CD4-positive, alpha-beta T cell (primary cell): Measurements from ENCODE around the gene LBP. TPM values are rescaled to one million over a fixed set of nuclear protein-coding genes. Genes with fewer than 3 reads are reported as not detected.

Experiments used
- ATAC-seq: fragments of 200-7000 bp; cut with Tn5 transposase; one replicate; pipeline ENCODE4 v1.10.0; 2022; ENCODE audit warnings: mild to moderate bottlenecking; ENCODE audit not compliant: poor library complexity
- CTCF ChIA-PET: fragments of 350-600 bp; sonication (Branson Sonifier 250); formaldehyde crosslinking; loops from one replicate; lab custom pipeline; 2021; ENCODE audit warnings: antibody characterized with exemption, inconsistent platforms; lab: Charles Lee
- POLR2A ChIA-PET: fragments of 350-600 bp; sonication (Branson Sonifier 250); formaldehyde crosslinking; loops from one replicate; lab custom pipeline; 2021; ENCODE audit warnings: antibody characterized with exemption, inconsistent platforms; lab: Charles Lee
- DNase-seq, 14 experiments: peaks; one replicate each; pipeline ENCODE4 v3.0.0-alpha.2; 2013 to 2020; ENCODE audit warnings: mixed read lengths in 2 of 14
- H3K27ac ChIP-seq, 2 donors: one replicate each; pipeline versions ENCODE4 v1.5.1 to v1.7.0; 2013; ENCODE audit warnings: low read length in 2 of 2, low read depth in 1 of 2, mild to moderate bottlenecking in 1 of 2
- H3K27me3 ChIP-seq, 2 experiments: 1 replicate in 1 of 2; 2 replicates in 1 of 2; pipeline versions ENCODE4 v1.6.1 to v1.7.0; 2013; ENCODE audit warnings: low read length in 2 of 2, control low read depth in 1 of 2, mild to moderate bottlenecking in 1 of 2, moderate library complexity in 1 of 2; ENCODE audit not compliant: insufficient read depth in 2 of 2, control insufficient read depth in 1 of 2
- H3K36me3 ChIP-seq: one replicate; pipeline ENCODE4 v1.6.1; 2013; ENCODE audit warnings: low read length, control low read depth; ENCODE audit not compliant: insufficient read depth
- H3K4me1 ChIP-seq: one replicate; pipeline ENCODE4 v1.6.1; 2013; ENCODE audit warnings: low read length, control low read depth; ENCODE audit not compliant: insufficient read depth
- H3K4me3 ChIP-seq: one replicate; pipeline ENCODE4 v1.5.1; 2013; ENCODE audit warnings: mild to moderate bottlenecking, low read length, moderate library complexity
- H3K9me3 ChIP-seq, 2 experiments: 1 replicate in 1 of 2; 2 replicates in 1 of 2; pipeline versions ENCODE4 v1.6.1 to v1.7.0; 2013; ENCODE audit warnings: low read length in 2 of 2, mild to moderate bottlenecking in 2 of 2, control low read depth in 1 of 2, moderate library complexity in 1 of 2; ENCODE audit not compliant: control insufficient read depth in 1 of 2, insufficient read depth in 1 of 2
- H3K27ac Mint-ChIP-seq: one replicate; pipeline ENCODE4 v1.8.0; 2020; ENCODE audit warnings: mixed read lengths
- H3K27me3 Mint-ChIP-seq: one replicate; pipeline ENCODE4 v1.8.0; 2021; ENCODE audit warnings: mixed read lengths
- H3K36me3 Mint-ChIP-seq: one replicate; pipeline ENCODE4 v1.8.0; 2021; ENCODE audit warnings: low read depth, mixed read lengths
- H3K4me1 Mint-ChIP-seq: one replicate; pipeline ENCODE4 v1.8.0; 2021; ENCODE audit warnings: low read depth, mixed read lengths
- H3K4me3 Mint-ChIP-seq: one replicate; pipeline ENCODE4 v1.8.0; 2020; ENCODE audit warnings: mild to moderate bottlenecking, mixed read lengths
- H3K9me3 Mint-ChIP-seq: one replicate; pipeline ENCODE4 v1.8.0; 2020; ENCODE audit warnings: mixed read lengths
- intact Hi-C, 2 experiments: fragments of 100-400 bp; cut with DNase I in 1 of 2; cut with micrococcal nuclease in 1 of 2; formaldehyde crosslinking; loops; one replicate each; pipeline versions ENCODE4 v1.15.1 to v1.9.0; 2023 to 2025; cut with DNase I, micrococcal nuclease
- total RNA-seq, 174 experiments: library from RNA in 2 of 174; stranded (reverse) in 2 of 174; gene quantifications; one replicate each; pipeline ENCODE4 v1.2.3 and lab custom pipeline; 2021 to 2026
- TF ChIP-seq, protein P1 (sequence below): fragments of 200-600 bp; IDR thresholded peaks from one replicate; pipeline ENCODE4 v1.8.0; 2022; ENCODE audit warnings: antibody characterized with exemption, mild to moderate bottlenecking

The LBP gene
- total RNA-seq, 2 experiments from 2014 or later, result not detected

GRCh38 chr20:38350879-38351775, 4.8 kb downstream of the LBP start:
- Mint-ChIP-seq H3K27ac (no peak overlapping the region), H3K9me3 (no peaks in the 10 kb centered on the region), H3K4me3 (no peak overlapping the region), H3K4me1 (no peaks in the 10 kb centered on the region), H3K36me3 (no peaks in the 10 kb centered on the region), H3K27me3 (no peaks in the 10 kb centered on the region)
- no peaks in the 10 kb centered on the region for H3K36me3 ChIP-seq
- no peak overlapping the region for H3K27ac ChIP-seq
- intact Hi-C loops, result no loop called here
- no peaks in the 10 kb centered on the region for H3K9me3 ChIP-seq
- CTCF ChIA-PET, result no interaction called here
- H3K4me3 ChIP-seq, result no peak overlapping the region
- TF ChIP-seq, protein P1, sequence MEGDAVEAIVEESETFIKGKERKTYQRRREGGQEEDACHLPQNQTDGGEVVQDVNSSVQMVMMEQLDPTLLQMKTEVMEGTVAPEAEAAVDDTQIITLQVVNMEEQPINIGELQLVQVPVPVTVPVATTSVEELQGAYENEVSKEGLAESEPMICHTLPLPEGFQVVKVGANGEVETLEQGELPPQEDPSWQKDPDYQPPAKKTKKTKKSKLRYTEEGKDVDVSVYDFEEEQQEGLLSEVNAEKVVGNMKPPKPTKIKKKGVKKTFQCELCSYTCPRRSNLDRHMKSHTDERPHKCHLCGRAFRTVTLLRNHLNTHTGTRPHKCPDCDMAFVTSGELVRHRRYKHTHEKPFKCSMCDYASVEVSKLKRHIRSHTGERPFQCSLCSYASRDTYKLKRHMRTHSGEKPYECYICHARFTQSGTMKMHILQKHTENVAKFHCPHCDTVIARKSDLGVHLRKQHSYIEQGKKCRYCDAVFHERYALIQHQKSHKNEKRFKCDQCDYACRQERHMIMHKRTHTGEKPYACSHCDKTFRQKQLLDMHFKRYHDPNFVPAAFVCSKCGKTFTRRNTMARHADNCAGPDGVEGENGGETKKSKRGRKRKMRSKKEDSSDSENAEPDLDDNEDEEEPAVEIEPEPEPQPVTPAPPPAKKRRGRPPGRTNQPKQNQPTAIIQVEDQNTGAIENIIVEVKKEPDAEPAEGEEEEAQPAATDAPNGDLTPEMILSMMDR, result no peak
- no peaks in the 10 kb centered on the region for H3K4me1 ChIP-seq
- ATAC-seq (no peak), DNase-seq (no peak)
- no peaks in the 10 kb centered on the region for H3K27me3 ChIP-seq
- POLR2A ChIA-PET, result no interaction called here

DNA sequence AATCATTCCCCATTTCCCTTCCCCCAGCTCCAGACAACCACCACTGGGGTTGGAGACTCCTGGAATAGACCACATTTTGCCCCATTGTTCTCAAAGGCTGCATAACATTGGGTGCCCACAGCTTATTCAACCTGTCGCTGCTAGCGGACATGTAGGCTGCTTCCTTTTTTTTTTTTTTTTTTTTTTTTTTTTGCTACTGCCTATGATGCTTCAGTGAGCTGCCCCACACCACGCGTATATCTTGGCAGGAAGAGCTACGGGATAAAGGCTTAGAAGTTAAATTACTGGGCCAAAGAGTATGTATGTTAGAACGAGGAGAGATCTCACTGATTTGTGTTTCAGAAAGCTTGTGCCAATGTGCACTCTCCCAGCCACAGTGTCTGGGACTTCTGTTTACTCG, 7.0 kb downstream of the LBP start:
- intact Hi-C loops, result no loop called here
- no peaks in the 10 kb centered on the region for H3K4me1 Mint-ChIP-seq
- no peak overlapping the region for H3K4me3 ChIP-seq
- ATAC-seq (no peak), DNase-seq (no peak)
- no peaks in the 10 kb centered on the region for H3K36me3 ChIP-seq
- H3K27me3 ChIP-seq, result no peaks in the 10 kb centered on the region
- no peaks in the 10 kb centered on the region for H3K27me3 Mint-ChIP-seq
- H3K9me3 Mint-ChIP-seq, result no peaks in the 10 kb centered on the region
- H3K27ac ChIP-seq, result no peak overlapping the region
- no peak overlapping the region for H3K27ac Mint-ChIP-seq
- H3K36me3 Mint-ChIP-seq, result no peaks in the 10 kb centered on the region
- H3K4me1 ChIP-seq, result no peaks in the 10 kb centered on the region
- no peaks in the 10 kb centered on the region for H3K9me3 ChIP-seq
- TF ChIP-seq, protein P1, result no peak
- CTCF ChIA-PET, result no interaction called here
- POLR2A ChIA-PET, result no interaction called here
- no peak overlapping the region for H3K4me3 Mint-ChIP-seq

- TF ChIP-seq, protein P1, result no peak
Observed at GRCh38 chr20:38354227-38354626, 7.9 kb downstream of the LBP start.

More at GRCh38 chr20:38354227-38354626, 7.9 kb downstream of the LBP start:
- POLR2A ChIA-PET, result no interaction called here
- intact Hi-C loops, result no loop called here
- no peak for ATAC-seq
- H3K4me1 Mint-ChIP-seq, result no peaks in the 10 kb centered on the region
- H3K4me3 Mint-ChIP-seq, result no peak overlapping the region
- H3K4me1 ChIP-seq, result no peaks in the 10 kb centered on the region
- CTCF ChIA-PET, result no interaction called here
- no peak overlapping the region for H3K27ac Mint-ChIP-seq
- H3K36me3 Mint-ChIP-seq, result no peaks in the 10 kb centered on the region
- H3K27me3 ChIP-seq, result no peaks in the 10 kb centered on the region
- no peaks in the 10 kb centered on the region for H3K36me3 ChIP-seq
- H3K9me3 ChIP-seq, result no peaks in the 10 kb centered on the region
- no peak overlapping the region for H3K27ac ChIP-seq
- H3K4me3 ChIP-seq, result no peak overlapping the region
- H3K9me3 Mint-ChIP-seq, result no peaks in the 10 kb centered on the region
- DNase-seq, result no peak
- no peaks in the 10 kb centered on the region for H3K27me3 Mint-ChIP-seq
